AG08395 (cell line): ENCODE data around the gene JRKL.
"Not testable (repeated sequence)": the region's sequence is repeated elsewhere in the genome, so short reads cannot be mapped to it uniquely, and the experiment has no call there.

Source experiments
- DNase-seq: peaks from one replicate; pipeline ENCODE4 v3.0.0; 2012; ENCODE audit warnings: mixed read lengths, low spot score

Gene JRKL

DNA sequence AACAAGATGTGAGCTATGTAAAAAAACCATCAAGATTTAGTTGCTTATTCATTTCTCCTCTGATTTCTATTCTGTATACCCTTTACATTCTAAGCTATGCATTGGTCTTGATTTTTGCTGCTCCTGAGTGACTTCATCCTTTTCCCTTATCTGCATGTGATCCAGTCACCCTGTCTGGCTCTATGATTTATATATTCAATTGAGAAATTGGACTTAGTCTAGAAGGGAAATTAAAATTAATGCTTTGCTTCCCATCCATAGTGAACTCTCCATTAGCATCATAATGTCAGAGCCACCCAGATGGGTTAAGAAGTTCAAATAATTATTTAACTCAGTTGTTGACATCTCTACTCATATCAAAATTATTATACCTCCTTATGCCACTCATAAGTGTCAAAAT, 5.0 kb downstream of the JRKL start:
- DNase-seq = no peak

- DNase-seq = no peak
Measured at GRCh38 chr11:96396637-96397036, 6.8 kb downstream of the JRKL start.

GRCh38 chr11:96397863-96398262, 8.1 kb downstream of the JRKL start:
- DNase-seq = no peak

DNA sequence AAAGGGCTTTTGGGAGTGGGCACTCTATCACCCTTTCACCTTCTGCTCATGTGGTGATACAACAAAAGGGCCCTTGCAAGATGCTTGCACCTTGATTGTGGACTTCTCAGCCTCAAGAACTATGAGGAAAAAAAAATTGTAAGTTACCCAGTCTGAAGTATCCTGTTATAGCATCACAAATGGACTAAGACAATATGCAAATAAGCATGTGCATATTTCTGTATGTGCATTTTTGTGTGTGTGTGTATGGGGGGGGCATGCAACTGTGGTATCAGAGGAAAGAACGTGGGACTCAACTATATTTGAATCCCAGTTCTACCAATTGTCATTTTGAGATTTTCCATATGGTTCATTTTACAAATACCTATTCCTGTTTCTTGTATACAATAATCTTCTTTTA, 10.9 kb downstream of the JRKL start:
- DNase-seq = no peak

GRCh38 chr11:96411412-96411811, 21.6 kb downstream of the JRKL start:
- not testable (repeated sequence) for DNase-seq

- no peak for DNase-seq
Measured at GRCh38 chr11:96412761-96413381, 23.1 kb downstream of the JRKL start.

DNA sequence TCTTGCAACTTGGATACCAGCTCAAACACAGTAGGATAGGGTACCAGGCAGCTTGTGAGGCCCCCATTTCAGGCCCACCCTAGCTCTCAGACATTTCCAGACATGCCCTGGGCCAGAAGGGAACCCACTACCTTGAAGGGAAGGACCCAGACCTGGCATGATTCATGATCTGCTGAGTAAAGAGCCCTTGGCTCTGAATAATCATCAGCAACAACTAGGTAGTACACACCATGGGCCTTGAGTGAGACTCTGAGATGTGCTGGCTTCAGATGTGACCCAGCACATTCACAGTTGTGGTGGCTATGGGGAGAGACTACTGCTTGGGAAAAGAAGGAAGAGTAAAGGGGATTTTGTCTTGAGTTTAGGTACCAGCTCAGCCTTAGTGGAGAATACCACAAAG, 23.6 kb downstream of the JRKL start:
- DNase-seq = no peak

DNA sequence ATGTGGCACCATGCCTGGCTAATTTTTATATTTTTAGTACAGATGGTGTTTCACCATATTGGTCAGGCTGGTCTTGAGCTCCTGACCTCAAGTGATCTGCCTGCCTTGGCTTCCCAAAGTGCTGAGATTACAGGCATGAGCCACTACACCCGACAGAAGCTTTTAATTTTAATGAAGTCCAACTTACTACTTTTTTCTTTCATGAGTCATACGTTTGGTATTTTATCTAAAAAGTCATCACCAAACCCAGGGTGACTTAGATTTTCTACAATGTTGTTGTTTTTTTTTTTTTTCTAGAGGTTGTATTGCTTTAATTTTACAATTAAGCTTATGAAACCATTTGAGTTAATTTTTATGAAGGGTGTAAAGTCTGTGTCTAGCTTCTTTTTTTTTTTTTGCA, 34.9 kb downstream of the JRKL start:
- peak; percentile 15 for DNase-seq

DNA sequence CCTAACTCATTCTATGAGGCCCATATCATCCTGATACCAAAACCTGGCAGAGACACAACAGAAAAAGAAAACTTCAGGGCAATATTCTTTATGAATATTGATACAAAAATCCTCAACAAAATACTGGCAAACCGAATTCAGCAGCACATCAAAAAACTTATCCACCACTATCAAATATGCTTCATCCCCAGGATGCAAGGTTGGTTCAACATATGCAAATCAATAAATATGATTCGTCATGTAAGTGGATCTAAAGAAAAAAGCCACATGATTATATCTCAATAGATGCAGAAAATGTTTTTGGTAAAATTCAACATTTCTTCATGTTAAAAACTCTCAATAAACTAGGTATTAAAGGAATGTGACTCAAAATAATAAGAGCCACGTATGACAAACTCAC, 40.9 kb downstream of the JRKL start:
- no peak for DNase-seq

DNA sequence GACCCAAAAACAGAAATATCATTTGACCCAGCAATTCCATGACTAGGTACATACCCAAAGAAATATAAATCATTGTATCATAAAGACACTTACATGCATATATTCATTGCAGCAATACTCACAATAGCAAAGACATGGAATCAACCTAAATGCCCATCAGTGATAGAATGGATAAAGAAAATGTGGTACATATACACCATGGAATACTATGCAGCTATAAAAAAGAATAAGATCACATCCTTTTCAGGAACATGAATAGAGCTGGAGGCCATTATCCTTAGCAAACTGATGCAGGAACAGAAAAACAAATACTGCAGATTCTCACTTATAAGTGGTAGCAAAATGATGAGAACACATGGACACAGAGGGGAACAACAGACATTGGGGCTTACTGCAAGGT, 42.8 kb downstream of the JRKL start:
- DNase-seq = not testable (repeated sequence)
